DOHH2 (cell line): ENCODE data around the gene SETD1A.

ENCODE experiments used
- H3F3A ChIP-seq: fragments of 200-600 bp; sonication (generic), shearing (Covaris generic); 2 replicates; pipeline ENCODE4 v1.6.0; 2016; ENCODE audit warnings: antibody characterized with exemption, mild to moderate bottlenecking; ENCODE audit not compliant: control insufficient read depth, insufficient read depth
- H3K27ac ChIP-seq: fragments of 200-600 bp; sonication (generic); 2 replicates; pipeline ENCODE4 v1.5.1; 2014; ENCODE audit warnings: low read depth, mild to moderate bottlenecking, low read length, moderate library complexity
- H3K27me3 ChIP-seq: fragments of 200-600 bp; sonication (generic); 2 replicates; pipeline ENCODE4 v1.6.1; 2014; ENCODE audit warnings: mild to moderate bottlenecking, low read length, mixed read lengths; ENCODE audit not compliant: control insufficient read depth
- H3K36me3 ChIP-seq: fragments of 200-600 bp; sonication (generic); 2 replicates; pipeline ENCODE4 v1.6.1; 2014; ENCODE audit warnings: mild to moderate bottlenecking, low read length, moderate library complexity, mixed read lengths; ENCODE audit not compliant: control insufficient read depth
- H3K4me1 ChIP-seq: fragments of 200-600 bp; sonication (generic); 2 replicates; pipeline ENCODE4 v1.6.1; 2014; ENCODE audit warnings: mild to moderate bottlenecking, low read length, mixed read lengths; ENCODE audit not compliant: control insufficient read depth
- H3K4me2 ChIP-seq: fragments of 200-600 bp; sonication (generic); 2 replicates; pipeline ENCODE4 v1.6.0; 2014; ENCODE audit warnings: mild to moderate bottlenecking, low read length, moderate library complexity
- H3K4me3 ChIP-seq: fragments of 200-600 bp; sonication (generic); 2 replicates; pipeline ENCODE4 v1.5.1; 2014; ENCODE audit warnings: mild to moderate bottlenecking, low read length, mixed read lengths
- H3K79me2 ChIP-seq: fragments of 200-600 bp; sonication (generic); 2 replicates; pipeline ENCODE4 v1.6.1; 2014; ENCODE audit warnings: mild to moderate bottlenecking, low read length, mixed read lengths; ENCODE audit not compliant: control insufficient read depth
- H3K9me2 ChIP-seq: fragments of 200-600 bp; sonication (generic); replicated peaks from 2 replicates; pipeline ENCODE4 v1.6.1; 2014; ENCODE audit warnings: mild to moderate bottlenecking, low read length, mixed read lengths; ENCODE audit not compliant: control insufficient read depth
- H3K9me3 ChIP-seq: fragments of 200-600 bp; sonication (generic); 2 replicates; pipeline ENCODE4 v1.6.1; 2014; ENCODE audit warnings: antibody characterized with exemption, low read length, mixed read lengths; ENCODE audit not compliant: control insufficient read depth, insufficient read depth
- H4K20me1 ChIP-seq: fragments of 200-600 bp; sonication (generic); 2 replicates; pipeline ENCODE4 v1.6.0; 2014; ENCODE audit warnings: low read depth, mild to moderate bottlenecking, antibody characterized with exemption, low read length, moderate library complexity; ENCODE audit not compliant: control insufficient read depth, insufficient read depth
- EZH2phosphoT487 ChIP-seq: fragments of 200-600 bp; sonication (generic); IDR thresholded peaks from 2 replicates; pipeline ENCODE4 v1.6.1; 2017; ENCODE audit warnings: borderline replicate concordance, mild to moderate bottlenecking, antibody characterized with exemption, low read length, moderate library complexity, mixed read lengths
- TF ChIP-seq, protein P1 (sequence below): fragments of 200-600 bp; sonication (generic); IDR thresholded peaks from one replicate; pipeline ENCODE4 v1.5.1; 2014; ENCODE audit warnings: antibody characterized with exemption, mild to moderate bottlenecking, low read depth, low read length; ENCODE audit not compliant: poor library complexity, severe bottlenecking

SETD1A gene

DNA sequence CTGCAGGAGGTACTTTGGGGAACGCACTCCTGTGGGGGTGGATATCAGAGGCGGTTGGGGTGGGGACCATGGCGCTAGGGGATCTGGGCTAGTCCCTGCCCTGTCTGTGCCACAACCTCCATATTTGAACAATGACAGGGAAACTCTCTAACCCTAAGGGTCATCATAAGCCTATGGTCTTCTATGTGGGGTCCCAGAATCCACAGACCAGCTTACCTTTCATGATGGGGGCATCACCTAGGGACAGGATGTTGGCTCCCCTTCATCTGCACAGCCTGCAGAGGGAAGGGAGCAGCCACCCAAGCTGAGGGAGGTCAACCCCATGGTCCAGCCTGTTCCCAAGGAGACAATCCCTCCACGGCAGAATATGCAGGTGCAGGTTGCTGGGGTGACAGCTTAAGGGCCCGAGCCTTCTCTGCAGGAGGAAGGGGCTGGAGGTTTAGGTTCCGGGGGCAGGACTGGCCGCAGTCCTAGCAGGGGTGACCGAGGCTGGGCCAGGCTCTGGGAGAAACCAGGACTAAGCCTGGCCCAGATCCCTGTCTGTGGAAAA, 7.0 kb upstream of the SETD1A start:
- no peak for TF ChIP-seq EZH2phosphoT487
- TF ChIP-seq, protein P1, sequence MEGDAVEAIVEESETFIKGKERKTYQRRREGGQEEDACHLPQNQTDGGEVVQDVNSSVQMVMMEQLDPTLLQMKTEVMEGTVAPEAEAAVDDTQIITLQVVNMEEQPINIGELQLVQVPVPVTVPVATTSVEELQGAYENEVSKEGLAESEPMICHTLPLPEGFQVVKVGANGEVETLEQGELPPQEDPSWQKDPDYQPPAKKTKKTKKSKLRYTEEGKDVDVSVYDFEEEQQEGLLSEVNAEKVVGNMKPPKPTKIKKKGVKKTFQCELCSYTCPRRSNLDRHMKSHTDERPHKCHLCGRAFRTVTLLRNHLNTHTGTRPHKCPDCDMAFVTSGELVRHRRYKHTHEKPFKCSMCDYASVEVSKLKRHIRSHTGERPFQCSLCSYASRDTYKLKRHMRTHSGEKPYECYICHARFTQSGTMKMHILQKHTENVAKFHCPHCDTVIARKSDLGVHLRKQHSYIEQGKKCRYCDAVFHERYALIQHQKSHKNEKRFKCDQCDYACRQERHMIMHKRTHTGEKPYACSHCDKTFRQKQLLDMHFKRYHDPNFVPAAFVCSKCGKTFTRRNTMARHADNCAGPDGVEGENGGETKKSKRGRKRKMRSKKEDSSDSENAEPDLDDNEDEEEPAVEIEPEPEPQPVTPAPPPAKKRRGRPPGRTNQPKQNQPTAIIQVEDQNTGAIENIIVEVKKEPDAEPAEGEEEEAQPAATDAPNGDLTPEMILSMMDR, result no peak
- Histone ChIP-seq H3K4me2 (peak overlapping the region; percentile 99), H3K9me3 (no peaks in the 10 kb centered on the region), H3K27ac (no peak overlapping the region), H3K4me1 (peaks cover 32% of the 10 kb centered on the region), H3F3A (peaks cover 9% of the 10 kb centered on the region), H3K9me2 (no peaks in the 10 kb centered on the region), H3K27me3 (no peaks in the 10 kb centered on the region), H3K36me3 (peaks cover 7% of the 10 kb centered on the region; the same call in 1 of the 2 replicates), H3K4me3 (peak overlapping the region; percentile 83), H3K79me2 (peaks cover 5% of the 10 kb centered on the region; the same call in 1 of the 2 replicates), H4K20me1 (no peaks in the 10 kb centered on the region)

DNA sequence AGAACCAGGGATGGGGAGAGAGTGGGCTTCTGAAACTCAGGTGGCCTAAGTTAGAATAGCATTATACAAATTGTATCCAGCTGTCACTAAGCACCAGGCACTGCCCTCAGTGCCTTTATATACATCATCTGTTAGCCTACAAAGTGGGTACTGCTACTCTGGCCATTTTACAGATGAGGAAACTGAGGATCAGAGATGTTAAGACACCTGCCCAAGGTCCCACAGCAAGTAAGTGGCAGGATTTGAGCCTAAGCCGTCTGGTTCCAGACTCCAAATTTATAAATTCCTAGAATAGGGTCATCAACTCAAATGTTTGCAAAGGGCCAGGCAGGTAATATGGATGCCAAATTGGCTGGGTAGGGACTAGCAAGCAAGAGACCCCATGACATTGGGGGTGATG, 6.4 kb upstream of the SETD1A start:
- Histone ChIP-seq H3K9me2 (no peaks in the 10 kb centered on the region), H3F3A (peaks cover 12% of the 10 kb centered on the region), H3K79me2 (peaks cover 6% of the 10 kb centered on the region), H3K4me1 (peaks cover 34% of the 10 kb centered on the region), H3K9me3 (no peaks in the 10 kb centered on the region), H3K4me3 (no peak overlapping the region), H3K27ac (no peak overlapping the region), H3K27me3 (no peaks in the 10 kb centered on the region), H4K20me1 (no peaks in the 10 kb centered on the region), H3K36me3 (peaks cover 7% of the 10 kb centered on the region; the same call in 1 of the 2 replicates), H3K4me2 (no peak overlapping the region)
- TF ChIP-seq, protein P1, result no peak
- TF ChIP-seq EZH2phosphoT487, result no peak

DNA sequence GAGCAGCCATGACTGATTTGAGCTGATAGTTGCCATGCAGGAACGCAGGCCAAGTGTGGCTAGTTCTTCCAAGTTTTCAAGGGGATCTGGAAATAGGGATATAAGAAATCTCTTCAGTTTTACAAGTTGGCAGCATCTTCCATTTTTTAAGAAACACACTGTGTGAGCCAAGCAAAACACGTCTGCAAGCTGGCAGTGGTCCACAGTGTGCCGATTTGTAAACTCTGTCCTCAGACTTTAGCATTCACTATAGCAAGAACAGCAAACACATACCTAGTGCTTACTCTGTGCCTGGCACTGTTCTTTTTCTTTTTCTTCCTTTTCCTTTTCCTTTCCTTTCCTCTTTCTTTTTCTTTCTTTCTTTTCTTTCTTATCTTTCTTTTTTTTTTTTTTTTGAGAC, 5.8 kb upstream of the SETD1A start:
- H3K27ac ChIP-seq, result no peak overlapping the region
- H3K9me3 ChIP-seq, result no peaks in the 10 kb centered on the region
- no peaks in the 10 kb centered on the region for H3K27me3 ChIP-seq
- peaks cover 9% of the 10 kb centered on the region; the same call in 1 of the 2 replicates for H3K36me3 ChIP-seq
- H3F3A ChIP-seq, result peaks cover 15% of the 10 kb centered on the region
- no peaks in the 10 kb centered on the region for H3K9me2 ChIP-seq
- TF ChIP-seq EZH2phosphoT487, result no peak
- TF ChIP-seq, protein P1, result no peak
- H4K20me1 ChIP-seq, result no peaks in the 10 kb centered on the region
- H3K4me1 ChIP-seq, result peaks cover 39% of the 10 kb centered on the region
- H3K4me3 ChIP-seq, result no peak overlapping the region
- H3K79me2 ChIP-seq, result peaks cover 12% of the 10 kb centered on the region
- no peak overlapping the region for H3K4me2 ChIP-seq
